GM21360 (cell line): ENCODE measurements around the gene CNTNAP5.
"Not testable (repeated sequence)": the region's sequence is repeated elsewhere in the genome, so short reads cannot be mapped to it uniquely, and the experiment has no call there.

Source experiments
- ATAC-seq: cut with Tn5 transposase; IDR thresholded peaks from one replicate; pipeline ENCODE4 v1.9.1; 2021; ENCODE audit warnings: mild to moderate bottlenecking, moderate library complexity; ENCODE audit not compliant: unreplicated experiment

CNTNAP5 gene

DNA sequence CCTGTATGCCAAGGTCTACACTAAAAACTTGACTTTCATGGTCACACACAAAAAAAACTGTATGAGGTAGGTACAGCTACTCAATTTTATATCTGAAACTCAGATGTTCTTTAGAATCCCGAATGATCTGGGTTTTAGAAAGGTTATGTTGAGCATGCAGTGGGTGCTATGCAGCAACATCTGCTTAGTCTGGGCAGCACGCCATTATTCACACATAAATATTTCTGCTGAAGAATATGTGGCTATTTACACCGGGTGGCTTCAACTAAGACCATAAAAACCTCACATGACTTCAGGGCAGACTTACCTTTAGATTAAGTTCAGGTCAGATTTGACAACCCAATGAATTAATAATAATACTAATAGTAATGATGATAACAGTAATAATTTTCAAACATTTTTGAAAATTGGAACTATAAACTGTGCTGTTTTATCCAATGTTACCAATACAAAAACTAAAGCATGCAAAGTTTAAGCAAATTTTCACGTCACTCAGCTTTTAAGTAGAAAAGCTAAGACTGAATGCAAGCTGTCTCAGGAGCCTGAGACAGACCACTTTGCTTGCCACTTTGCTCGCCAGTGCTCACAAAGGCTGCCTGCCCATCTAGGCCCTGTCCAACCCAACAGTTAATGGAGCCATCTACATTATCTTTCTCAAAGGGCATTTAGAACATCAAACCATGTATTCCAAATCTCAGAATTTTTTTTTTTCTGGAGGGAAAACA, 292.0 kb downstream of the CNTNAP5 start:
- ATAC-seq: no peak

- no peak for ATAC-seq
Measured at GRCh38 chr2:124317628-124318027, 292.5 kb downstream of the CNTNAP5 start.

DNA sequence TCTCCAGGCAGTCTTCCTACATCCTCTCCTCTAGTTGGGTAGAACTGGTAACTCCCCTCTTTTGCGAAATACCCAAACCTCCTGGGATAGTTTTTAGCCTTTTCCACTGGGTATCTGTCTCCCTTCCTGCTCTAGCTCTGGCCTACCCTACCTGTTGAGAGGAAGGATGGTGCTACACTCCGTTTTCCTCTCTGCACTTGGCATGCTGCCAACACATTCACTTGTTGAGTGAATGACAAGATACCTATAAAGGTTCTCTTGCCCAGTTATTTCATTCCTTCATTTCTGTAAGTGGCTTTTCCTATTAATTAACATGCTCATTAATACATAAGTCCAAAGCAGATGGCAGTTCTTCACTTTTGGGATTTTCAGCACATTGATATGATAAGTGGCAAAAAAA, 293.8 kb downstream of the CNTNAP5 start:
- no peak for ATAC-seq

- no peak for ATAC-seq
Measured at GRCh38 chr2:124319577-124319976, 294.5 kb downstream of the CNTNAP5 start.

- no peak for ATAC-seq
Measured at GRCh38 chr2:124320051-124320688, 295.1 kb downstream of the CNTNAP5 start.

GRCh38 chr2:124323321-124323720, 298.2 kb downstream of the CNTNAP5 start:
- ATAC-seq: no peak

DNA sequence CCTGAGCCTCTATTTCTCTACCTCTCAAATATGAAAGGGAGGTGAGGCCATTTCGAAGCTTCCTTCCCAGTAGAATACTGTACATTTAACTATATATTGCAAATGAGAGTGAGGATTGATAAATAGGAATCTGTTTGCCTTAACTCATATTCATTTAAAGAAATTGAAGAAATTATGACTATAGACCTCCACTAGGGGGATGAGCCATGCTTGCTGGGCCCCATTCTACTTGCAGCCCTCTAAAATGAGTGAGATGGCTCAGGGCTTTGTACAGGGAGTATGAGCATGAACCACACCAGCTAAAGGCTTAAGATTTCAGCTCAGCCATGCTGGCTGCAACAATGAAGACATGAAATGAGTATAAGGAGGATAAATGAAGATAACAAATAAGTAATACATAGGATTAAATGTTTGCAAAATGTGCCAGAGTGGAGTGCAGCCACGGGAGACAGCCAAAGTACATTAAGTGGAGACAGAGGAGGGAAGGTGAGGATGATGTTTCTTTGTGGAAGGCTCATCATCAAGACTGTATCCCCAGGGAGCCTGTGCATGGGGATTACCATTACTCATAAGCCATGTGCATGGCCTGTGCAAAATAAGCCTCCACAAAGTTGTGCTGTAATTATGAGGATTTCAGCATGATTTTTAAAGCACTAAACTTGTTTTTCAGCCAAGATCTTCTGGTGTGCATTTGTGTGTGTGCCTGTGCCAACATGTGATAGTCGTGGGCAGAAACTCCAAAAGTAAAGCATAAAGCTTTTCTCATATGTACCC, 300.8 kb downstream of the CNTNAP5 start:
- no peak for ATAC-seq

GRCh38 chr2:124327303-124327702, 302.2 kb downstream of the CNTNAP5 start:
- no peak for ATAC-seq

DNA sequence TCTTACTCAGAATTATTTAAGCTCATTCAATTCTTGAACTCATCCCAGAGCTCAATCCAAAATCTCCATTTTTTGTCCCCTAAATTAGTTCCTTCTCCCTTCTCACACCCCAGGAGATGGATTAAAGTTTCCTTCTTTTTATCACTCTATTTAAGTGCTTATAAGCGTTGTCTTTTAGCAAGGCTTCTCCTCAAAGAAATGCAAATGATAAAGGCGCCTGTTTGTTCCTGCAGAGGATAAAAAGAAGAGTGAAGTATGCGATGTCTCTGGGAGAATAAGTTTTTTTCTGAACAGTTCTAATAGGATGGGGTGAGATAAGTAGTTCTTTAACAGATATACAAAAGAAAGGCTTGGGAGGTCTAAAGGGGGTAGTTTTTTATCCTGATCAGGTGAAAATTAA, 303.3 kb downstream of the CNTNAP5 start:
- no peak for ATAC-seq

GRCh38 chr2:124333784-124334183, 308.7 kb downstream of the CNTNAP5 start:
- no peak for ATAC-seq

GRCh38 chr2:124335058-124335457, 310.0 kb downstream of the CNTNAP5 start:
- no peak for ATAC-seq

DNA sequence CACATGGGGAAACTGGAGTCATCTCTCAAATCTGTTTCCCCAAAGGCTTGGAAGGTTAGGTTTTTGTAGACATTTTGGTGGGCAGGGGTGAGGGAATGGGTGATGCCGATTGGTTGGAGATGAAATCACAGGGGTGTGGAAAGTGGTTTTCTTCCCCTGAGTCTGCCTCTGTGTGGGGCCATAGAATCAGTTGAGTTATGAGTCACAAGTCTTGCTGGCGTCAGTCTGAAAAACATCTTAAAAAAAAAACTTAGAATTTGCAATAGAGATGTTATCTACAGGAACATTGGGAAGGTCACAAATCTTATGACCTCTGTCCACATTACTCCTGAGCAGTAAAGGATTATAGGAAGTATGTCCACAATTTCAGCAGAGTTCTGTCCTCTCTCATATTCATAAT, 314.6 kb downstream of the CNTNAP5 start:
- no peak for ATAC-seq

- no peak for ATAC-seq
Measured at GRCh38 chr2:124343827-124344498, 318.9 kb downstream of the CNTNAP5 start.

DNA sequence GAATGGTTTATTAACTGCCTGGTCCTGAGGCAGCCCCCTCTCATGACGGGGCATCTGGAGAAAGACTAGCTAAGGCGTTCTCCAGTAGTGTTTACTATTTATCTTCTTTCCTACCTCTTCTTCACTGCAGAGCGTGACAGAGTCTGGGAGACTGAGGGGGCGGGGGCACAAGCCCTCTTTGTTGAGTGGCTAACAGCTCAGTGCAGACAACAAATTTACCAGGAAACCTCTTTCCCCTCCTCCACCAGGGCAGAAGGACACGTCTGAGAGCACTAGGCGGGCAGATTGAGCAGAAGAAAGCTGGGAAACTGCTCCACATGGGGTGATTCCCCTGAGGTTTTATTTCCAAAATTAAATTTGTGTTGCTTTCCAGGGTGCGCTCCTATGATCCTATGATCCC, 322.1 kb downstream of the CNTNAP5 start:
- no peak for ATAC-seq

- ATAC-seq: no peak
Measured at GRCh38 chr2:124353656-124354055, 328.6 kb downstream of the CNTNAP5 start.

GRCh38 chr2:124354466-124354865, 329.4 kb downstream of the CNTNAP5 start:
- ATAC-seq: no peak

GRCh38 chr2:124361966-124362365, 336.9 kb downstream of the CNTNAP5 start:
- not testable (repeated sequence) for ATAC-seq

- no peak for ATAC-seq
Measured at GRCh38 chr2:124369181-124369580, 344.1 kb downstream of the CNTNAP5 start.

- ATAC-seq: no peak
Measured at GRCh38 chr2:124380221-124380749, 355.2 kb downstream of the CNTNAP5 start.

- no peak for ATAC-seq
Measured at GRCh38 chr2:124382067-124382618, 357.1 kb downstream of the CNTNAP5 start.

DNA sequence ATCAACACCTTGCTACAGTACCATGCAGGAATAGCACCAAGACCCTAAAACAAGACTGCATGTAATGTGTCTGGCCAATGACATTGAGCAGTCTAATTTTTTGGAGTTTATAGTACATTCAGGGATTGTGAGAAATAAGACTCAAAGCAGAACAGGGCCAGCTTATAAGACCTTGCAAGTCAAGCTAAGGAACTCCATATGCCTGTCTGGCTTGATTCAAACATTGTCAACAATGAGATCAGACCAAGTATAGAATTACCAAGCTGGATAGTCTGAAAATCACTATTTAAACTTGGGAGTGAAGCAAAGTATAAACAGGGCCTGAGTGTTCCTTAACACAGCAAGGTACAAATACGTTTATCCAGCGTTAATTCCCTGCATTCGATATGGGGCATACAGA, 370.9 kb downstream of the CNTNAP5 start:
- no peak for ATAC-seq
